GM18520 (cell line): ENCODE measurements around the gene WTIP.
"Not testable (repeated sequence)": the region's sequence is repeated elsewhere in the genome, so short reads cannot be mapped to it uniquely, and the experiment has no call there.

ENCODE experiments used
- ATAC-seq: cut with Tn5 transposase; IDR thresholded peaks from one replicate; pipeline ENCODE4 v1.9.1; 2021; ENCODE audit not compliant: unreplicated experiment

The WTIP gene

GRCh38 chr19:34480971-34481841 is at the start of gene WTIP:
Gene WTIP (plus strand): TSS chr19:34481758. CDS start chr19:34481975, 217 bp downstream.
- ATAC-seq = no peak

DNA sequence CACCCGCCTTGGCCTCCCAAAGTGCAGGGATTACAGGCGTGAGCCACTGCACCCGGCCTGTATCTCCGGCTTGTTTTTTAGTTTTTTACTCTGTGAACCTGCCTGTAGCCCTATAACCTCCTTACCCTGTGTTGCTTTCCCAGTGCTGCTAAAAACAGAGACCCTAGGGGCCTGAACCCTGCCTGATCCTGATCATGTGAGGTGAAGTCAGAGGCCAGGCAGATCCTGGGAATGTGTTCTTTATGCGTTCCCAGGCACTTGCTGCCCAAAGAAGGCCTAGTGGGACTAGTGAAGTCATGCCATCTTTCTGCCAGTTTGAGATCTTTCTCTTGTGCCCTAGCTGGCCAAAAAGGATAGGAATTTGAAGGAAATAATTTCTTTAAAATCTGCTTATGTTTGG is 48.8 kb upstream of the WTIP start:
- ATAC-seq = no peak

GRCh38 chr19:34436716-34437115 is 44.8 kb upstream of the WTIP start:
- no peak for ATAC-seq

DNA sequence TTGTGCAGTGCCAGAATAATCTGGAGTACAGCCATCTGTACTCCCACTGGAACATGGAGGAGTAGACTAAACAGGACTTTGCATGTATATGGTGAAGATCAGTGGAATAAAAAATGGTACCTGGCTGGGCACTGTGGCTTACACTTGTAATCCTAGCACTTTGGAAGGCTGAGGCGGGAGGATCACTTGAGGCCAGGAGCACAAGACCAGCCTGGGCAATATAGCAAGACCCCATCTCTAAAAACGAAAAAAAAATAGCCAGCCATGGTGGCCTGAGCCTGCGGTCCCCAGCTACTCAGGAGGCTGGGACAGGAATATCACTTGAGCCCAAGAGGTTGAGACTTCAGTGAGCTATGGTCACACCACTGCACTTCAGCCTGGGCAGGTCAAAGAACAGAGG is 33.4 kb upstream of the WTIP start:
- ATAC-seq = no peak

DNA sequence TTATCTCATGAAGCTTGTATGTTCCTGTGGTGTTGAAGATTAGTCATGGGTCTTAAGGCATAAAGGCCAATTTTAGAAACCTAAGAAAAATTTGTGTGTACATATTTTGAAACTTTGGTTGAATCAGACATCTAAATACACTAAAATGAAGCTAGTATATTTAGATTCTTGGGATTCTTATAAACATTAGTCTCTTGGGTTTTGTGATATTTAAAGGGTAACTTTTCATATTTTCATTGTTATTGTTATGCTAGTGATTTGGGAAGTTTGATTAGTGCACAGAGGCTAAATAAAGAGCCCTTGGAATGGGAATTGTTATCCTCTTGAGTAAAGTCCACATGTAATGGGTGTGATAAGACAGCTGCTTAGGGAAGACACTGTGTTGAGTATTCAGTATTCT is 28.8 kb upstream of the WTIP start:
- no peak for ATAC-seq

- ATAC-seq = no peak
Observed at GRCh38 chr19:34454091-34454490, 27.5 kb upstream of the WTIP start.

GRCh38 chr19:34454685-34455084 is 26.9 kb upstream of the WTIP start:
- no peak for ATAC-seq

DNA sequence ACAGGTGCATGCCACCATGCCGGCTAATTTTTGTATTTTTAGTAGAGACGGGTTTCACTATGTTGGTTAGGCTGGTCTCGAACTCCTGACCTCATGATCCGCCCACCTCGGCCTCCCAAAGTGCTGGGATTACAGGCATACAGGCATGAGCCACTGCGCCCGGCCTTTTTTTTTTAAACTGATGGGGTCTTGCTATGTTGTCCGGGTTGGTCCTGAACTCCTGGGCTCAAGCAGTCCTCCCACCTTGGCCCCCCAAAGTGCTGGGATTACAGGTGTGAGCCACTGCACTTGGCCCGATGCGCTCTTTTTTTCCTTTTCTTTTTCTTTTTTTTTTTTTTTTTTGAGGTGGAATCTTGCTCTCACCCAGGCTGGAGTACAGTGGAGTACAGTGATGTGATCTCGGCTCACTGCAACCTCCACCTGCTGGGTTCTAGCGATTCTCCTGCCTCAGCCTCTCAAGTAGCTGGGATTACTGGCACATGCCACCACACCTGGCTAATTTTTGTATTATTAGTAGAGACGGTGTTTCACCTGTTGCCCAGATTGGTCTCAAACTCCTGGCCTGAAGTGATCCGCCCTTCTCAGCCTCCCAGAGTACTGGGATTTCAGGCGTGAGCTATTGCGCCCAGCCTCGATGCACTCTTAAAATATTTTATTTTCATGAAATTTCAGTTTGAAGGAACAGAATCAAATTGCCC is 25.6 kb upstream of the WTIP start:
- ATAC-seq = not testable (repeated sequence)

- no peak for ATAC-seq
Observed at GRCh38 chr19:34457446-34457845, 24.1 kb upstream of the WTIP start.

DNA sequence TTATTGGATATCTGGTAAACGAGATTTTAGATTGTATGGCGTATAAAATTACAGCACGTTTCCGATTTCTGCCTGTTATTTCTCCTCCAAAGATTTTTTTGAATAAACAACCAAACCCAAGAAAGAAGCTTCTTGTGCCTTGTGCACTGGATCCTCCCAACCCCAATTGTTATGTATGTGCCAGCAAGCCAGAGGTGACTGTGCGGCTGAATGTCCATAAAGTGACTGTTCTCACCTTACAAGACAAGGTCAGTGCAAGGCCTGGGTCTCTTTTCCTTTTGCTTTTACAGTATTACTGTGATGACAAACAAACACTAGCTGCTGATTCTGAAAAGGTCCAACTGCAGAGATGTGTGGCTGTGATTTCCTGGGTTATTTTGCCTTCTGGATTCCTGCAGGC is 22.9 kb upstream of the WTIP start:
- no peak for ATAC-seq

- no peak for ATAC-seq
Observed at GRCh38 chr19:34459614-34460013, 21.9 kb upstream of the WTIP start.

DNA sequence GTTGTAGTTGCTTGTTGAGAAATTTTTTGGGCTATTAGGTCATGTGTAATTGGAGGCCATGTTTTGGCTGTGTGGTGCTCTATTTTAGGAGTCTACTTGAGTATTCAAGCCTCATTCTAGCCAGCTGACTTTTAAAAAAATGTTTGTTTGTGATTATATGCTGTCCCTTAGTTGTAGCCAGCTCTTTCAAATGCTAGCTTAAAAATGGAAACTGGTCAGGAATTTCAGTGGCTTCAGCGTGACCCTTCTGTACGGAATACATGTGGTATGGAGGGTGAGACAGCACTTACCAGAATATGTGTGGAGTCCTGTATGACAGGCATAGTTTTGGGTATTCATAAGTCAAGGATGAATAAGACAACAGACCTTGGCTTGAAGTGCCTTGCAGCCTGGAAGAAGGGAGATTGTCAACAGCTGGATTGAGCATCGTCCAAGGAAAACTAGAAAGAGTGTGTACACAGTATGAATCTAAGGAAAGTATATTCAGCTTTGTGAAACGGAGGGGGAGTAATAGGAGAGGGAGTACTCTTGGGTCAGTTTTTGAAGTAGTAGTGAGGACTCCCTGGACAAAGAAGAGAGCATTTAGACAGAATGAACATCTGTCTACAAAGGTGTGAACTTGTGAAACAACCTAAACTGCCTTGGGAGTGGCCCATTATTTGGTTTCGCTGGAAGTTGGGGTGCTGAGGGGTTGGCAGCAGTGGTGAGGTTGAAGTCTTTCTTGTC is 20.0 kb upstream of the WTIP start:
- no peak for ATAC-seq

GRCh38 chr19:34464785-34465184 is 16.8 kb upstream of the WTIP start:
- not testable (repeated sequence) for ATAC-seq

DNA sequence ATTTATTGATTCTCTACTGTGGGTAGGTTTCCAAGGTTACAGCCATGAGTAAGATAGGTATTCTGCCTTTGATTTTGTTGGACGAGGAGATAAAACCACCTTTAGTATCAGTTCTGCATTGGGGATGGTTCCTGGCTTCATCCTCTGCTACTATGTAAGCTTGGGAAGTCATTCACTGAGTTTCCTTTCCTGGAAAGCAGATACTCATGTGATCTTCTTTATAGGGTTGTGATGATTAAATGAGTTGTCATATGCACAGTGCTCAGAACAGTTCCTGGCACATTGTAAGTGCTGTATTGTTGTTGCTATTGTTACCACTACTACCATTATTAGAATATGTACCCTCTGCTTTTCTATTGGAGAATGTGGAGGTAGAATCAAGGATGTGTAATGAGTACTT is 13.1 kb upstream of the WTIP start:
- no peak for ATAC-seq

- ATAC-seq = not testable (repeated sequence)
Observed at GRCh38 chr19:34469026-34469425, 12.5 kb upstream of the WTIP start.

DNA sequence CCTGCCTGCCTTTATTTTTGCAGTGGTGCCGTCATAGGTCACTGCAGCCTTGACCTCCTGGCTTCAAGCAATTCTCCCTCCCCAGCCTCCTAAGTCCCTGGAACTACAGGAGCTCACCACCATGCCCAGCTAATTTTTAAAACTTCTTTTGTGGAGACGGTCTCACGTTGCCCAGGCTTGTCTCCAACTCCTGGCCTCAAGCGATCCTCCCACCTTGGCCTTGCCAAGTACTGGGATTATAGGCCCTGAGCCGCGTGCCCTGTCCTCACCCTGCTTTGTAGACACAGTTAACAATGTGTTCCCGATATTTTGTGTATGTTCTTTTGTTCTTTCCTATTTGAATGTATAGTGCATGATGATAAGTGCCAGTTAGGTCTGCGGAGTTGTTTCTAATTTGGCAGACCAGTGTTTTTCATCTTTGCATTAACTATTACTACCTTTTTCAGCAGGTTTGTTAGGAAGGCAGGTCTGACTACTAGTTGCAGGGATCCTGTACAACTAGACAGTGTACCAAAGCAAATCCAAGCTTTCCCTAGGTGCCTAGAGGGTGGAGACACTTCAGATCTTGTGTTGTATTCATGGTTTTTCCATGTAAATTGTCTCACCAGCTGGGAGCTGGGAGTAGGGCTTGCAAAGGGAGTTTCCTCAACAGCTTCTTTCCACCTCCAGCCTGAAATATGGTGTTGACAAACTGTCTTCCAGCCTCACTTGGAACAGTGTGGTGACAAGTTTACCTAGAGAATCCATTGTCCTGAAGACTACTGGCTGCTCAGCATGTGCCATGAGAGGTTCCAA is 9.5 kb upstream of the WTIP start:
- no peak for ATAC-seq

GRCh38 chr19:34474233-34474989 is 7.1 kb upstream of the WTIP start:
- no peak for ATAC-seq

GRCh38 chr19:34475026-34475974 is 6.3 kb upstream of the WTIP start:
- ATAC-seq = no peak

DNA sequence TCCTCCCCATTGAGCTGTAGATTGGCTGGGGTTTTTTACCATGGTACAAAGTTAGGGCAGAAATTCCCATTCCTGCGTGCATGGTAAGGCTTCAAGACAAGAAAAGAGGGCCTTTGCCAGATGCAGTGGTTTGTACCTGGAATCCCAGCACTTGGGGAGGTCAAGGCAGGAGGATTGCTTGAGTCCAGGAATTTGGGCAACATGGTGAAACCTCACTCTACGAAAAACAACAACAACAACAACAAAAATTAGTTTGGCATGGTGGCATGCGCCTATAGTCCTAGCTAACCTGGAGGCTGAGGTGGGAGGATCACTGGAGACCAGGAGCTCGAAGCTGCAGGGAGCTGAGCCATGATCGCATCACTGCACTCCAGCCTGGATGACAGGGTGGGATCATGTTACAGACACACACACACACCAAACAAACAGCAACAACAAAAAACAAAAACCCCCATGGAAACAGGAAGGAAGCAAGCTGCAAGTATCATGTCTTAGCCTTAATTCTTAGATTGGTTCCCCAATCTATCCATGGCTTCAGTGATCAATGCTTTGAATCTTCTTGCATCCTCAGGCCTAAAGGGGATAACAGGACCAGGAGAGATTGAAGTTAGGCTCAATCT is 5.5 kb upstream of the WTIP start:
- no peak for ATAC-seq
